ENCODE results near the gene SSR4. TPM values are rescaled to one million over a fixed set of nuclear protein-coding genes. Genes with fewer than 3 reads are reported as not detected.

The SSR4 gene
- total and polyA plus RNA-seq, 2 of the 8 experiments (the other 6 are each of a cell fraction or from before 2014, with no cell fraction given): 168 to 642 TPM

GRCh38 chrX:153781428-153782047 is 12.9 kb upstream of the SSR4 start:
- 91% methylated on average over 10 of the region's 24 CpGs; no CpG with 5 or more reads in 1 of the 2 experiments for WGBS, 2 experiments (ENCODE audit: extremely low coverage in 1 of 2, insufficient coverage in 1 of 2, insufficient read length in 1 of 2, insufficient replicate concordance in 2 of 2, low coverage in 1 of 2, low lambda C conversion rate in 2 of 2, missing lambda C conversion rate in 1 of 2)

More at GRCh38 chrX:153781428-153782047, 12.9 kb upstream of the SSR4 start:
- Histone ChIP-seq H2BK5ac (ENCODE audit: low read depth, low read length) (no peak overlapping the region), H4K5ac (ENCODE audit: insufficient read length, low read depth, low read length) (no peak overlapping the region), H3K4me1 (replicated peaks in 1 of 4; ENCODE audit: control insufficient read depth in 3 of 4, insufficient read depth in 4 of 4, low read length in 3 of 4) (no peaks in the 10 kb centered on the region), H3K4ac (replicated peaks; ENCODE audit: insufficient read length, low read depth, low read length) (no peak overlapping the region), H2AK5ac (ENCODE audit: low read depth, low read length) (no peak overlapping the region), H2BK15ac (ENCODE audit: low read length) (no peak overlapping the region), H3K23me2 (ENCODE audit: low read depth, low read length) (no peaks in the 10 kb centered on the region), H3K14ac (ENCODE audit: insufficient read length) (no peak overlapping the region), H3K9me3 (ENCODE audit: insufficient read depth in 2 of 2, low read depth in 1 of 2, low read length in 1 of 2) (no peaks in the 10 kb centered on the region), H3K23ac (ENCODE audit: insufficient read length) (no peak overlapping the region), H3K79me1 (ENCODE audit: low read depth, low read length) (no peaks in the 10 kb centered on the region), H3K9ac (replicated peaks in 1 of 4; ENCODE audit: extremely low read depth in 1 of 4, low read depth in 3 of 4, low read length in 3 of 4) (no peak overlapping the region), H3K56ac (replicated peaks; ENCODE audit: insufficient read length, low read depth, low read length) (no peak overlapping the region), H2BK120ac (replicated peaks; ENCODE audit: low read depth, low read length) (no peak overlapping the region), H3K79me2 (ENCODE audit: control insufficient read depth in 1 of 2, insufficient read depth in 2 of 2, low read length in 2 of 2) (no peaks in the 10 kb centered on the region), H4K20me1 (replicated peaks in 1 of 2; ENCODE audit: control insufficient read depth in 1 of 2, insufficient read depth in 2 of 2, low read length in 2 of 2) (no peaks in the 10 kb centered on the region), H3K4me3 (ENCODE audit: extremely low read depth in 1 of 4, insufficient read depth in 2 of 4, low read depth in 3 of 4, low read length in 4 of 4) (no peak overlapping the region), H2AFZ (ENCODE audit: low read length) (no peak overlapping the region), H4K91ac (replicated peaks; ENCODE audit: insufficient read length, low read length) (no peak overlapping the region), H3K36me3 (ENCODE audit: control insufficient read depth in 2 of 4, insufficient read depth in 4 of 4, low read length in 3 of 4) (no peaks in the 10 kb centered on the region; a peak in 2 of 8 replicates), H3K18ac (ENCODE audit: extremely low read depth, low read length) (no peak overlapping the region), H4K8ac (ENCODE audit: extremely low read depth, insufficient read depth, low read length) (no peak overlapping the region), H3K4me2 (ENCODE audit: insufficient read depth in 1 of 2, low read depth in 2 of 2, low read length in 2 of 2) (no peak overlapping the region), H3K27ac (ENCODE audit: low read depth, low read length) (no peak overlapping the region), H2BK20ac (ENCODE audit: low read length) (no peak overlapping the region), H2BK12ac (ENCODE audit: low read depth, low read length) (no peak overlapping the region), H3K27me3 (replicated peaks in 1 of 4; ENCODE audit: control insufficient read depth in 3 of 4, extremely low read depth in 1 of 4, insufficient read depth in 3 of 4, low read length in 3 of 4) (no peaks in the 10 kb centered on the region)
- FAIRE-seq: no peak
- POLR2A ChIA-PET (ENCODE audit: partially characterized antibody): interaction anchor here (0.8 to 1.7 kb wide), 5 partner anchors 10 to 190 kb away, joined by 3 to 10 read pairs (median 3); partner anchors contain the start of genes HCFC1, IDH3G and SSR4
- CTCF ChIA-PET (ENCODE audit: partially characterized antibody): interaction anchor here (0.6 to 2.8 kb wide), 13 partner anchors 8 to 158 kb away, joined by 3 to 14 read pairs (median 4); partner anchors contain the start of genes IDH3G, PNCK and SSR4
- no peak for DNase-seq (ENCODE audit: low read depth in 1 of 2, low spot score in 2 of 2)

All from H1 (cell line).